ENCODE measurements around the gene ACSF3. TPM values are rescaled to one million over a fixed set of nuclear protein-coding genes. Genes with fewer than 3 reads are reported as not detected.

Gene ACSF3
- total RNA-seq, 2 experiments from 2014 or later, result 44.7 to 49.5 TPM

- POLR2A ChIA-PET, result no interaction called here
- no peaks in the 10 kb centered on the region for H3K9me3 ChIP-seq (ENCODE audit: control insufficient read depth in 1 of 2, insufficient read depth in 1 of 2, low read length in 2 of 2)
- H3K4me1 ChIP-seq (ENCODE audit: insufficient read depth, low read length), result peaks cover 5% of the 10 kb centered on the region
- peaks cover 44% of the 10 kb centered on the region for H3K36me3 Mint-ChIP-seq (ENCODE audit: low read depth)
- no peak overlapping the region for H3K27ac Mint-ChIP-seq
- CTCF ChIA-PET, result no interaction called here
- no peaks in the 10 kb centered on the region for H3K27me3 Mint-ChIP-seq
- no peak overlapping the region for H3K4me3 Mint-ChIP-seq
- peaks cover 61% of the 10 kb centered on the region for H3K36me3 ChIP-seq (ENCODE audit: insufficient read depth, low read length)
- H3K27me3 ChIP-seq (ENCODE audit: control insufficient read depth in 1 of 2, insufficient read depth in 2 of 2, low read length in 2 of 2), result no peaks in the 10 kb centered on the region
- intact Hi-C loops (cut with DNase I, micrococcal nuclease), result no loop called here
- DNase-seq (peak in 1 of 14 experiments; percentile 12), ATAC-seq (ENCODE audit: poor library complexity) (no peak)
- no peaks in the 10 kb centered on the region for H3K4me1 Mint-ChIP-seq (ENCODE audit: low read depth)
- no peaks in the 10 kb centered on the region for H3K9me3 Mint-ChIP-seq
- no peak overlapping the region for H3K4me3 ChIP-seq (ENCODE audit: low read length)
- TF ChIP-seq CTCF (IDR thresholded peaks at IDR 0.05), result no peak
- no peak overlapping the region for H3K27ac ChIP-seq (ENCODE audit: low read depth in 1 of 2, low read length in 2 of 2)
Measured at GRCh38 chr16:89139907-89140361, 46.3 kb downstream of the ACSF3 start.

GRCh38 chr16:89140401-89140800 is 46.7 kb downstream of the ACSF3 start:
- ATAC-seq (ENCODE audit: poor library complexity) (no peak), DNase-seq (peak in 1 of 14 experiments; percentile 9)
- Histone ChIP-seq H3K27ac (ENCODE audit: low read depth in 1 of 2, low read length in 2 of 2) (no peak overlapping the region), H3K9me3 (ENCODE audit: control insufficient read depth in 1 of 2, insufficient read depth in 1 of 2, low read length in 2 of 2) (no peaks in the 10 kb centered on the region), H3K4me3 (ENCODE audit: low read length) (no peak overlapping the region), H3K27me3 (ENCODE audit: control insufficient read depth in 1 of 2, insufficient read depth in 2 of 2, low read length in 2 of 2) (no peaks in the 10 kb centered on the region), H3K36me3 (ENCODE audit: insufficient read depth, low read length) (peaks cover 63% of the 10 kb centered on the region), H3K4me1 (ENCODE audit: insufficient read depth, low read length) (peaks cover 2% of the 10 kb centered on the region)
- intact Hi-C loops (cut with DNase I, micrococcal nuclease), result no loop called here
- H3K9me3 Mint-ChIP-seq, result no peaks in the 10 kb centered on the region
- H3K27ac Mint-ChIP-seq, result no peak overlapping the region
- ChIA-PET POLR2A (no interaction called here), CTCF (no interaction called here)
- no peaks in the 10 kb centered on the region for H3K27me3 Mint-ChIP-seq
- TF ChIP-seq CTCF (IDR thresholded peaks at IDR 0.05), result no peak
- peaks cover 40% of the 10 kb centered on the region for H3K36me3 Mint-ChIP-seq (ENCODE audit: low read depth)
- no peak overlapping the region for H3K4me3 Mint-ChIP-seq
- H3K4me1 Mint-ChIP-seq (ENCODE audit: low read depth), result no peaks in the 10 kb centered on the region

- Histone ChIP-seq H3K4me1 (ENCODE audit: insufficient read depth, low read length) (no peaks in the 10 kb centered on the region), H3K27ac (ENCODE audit: low read depth in 1 of 2, low read length in 2 of 2) (no peak overlapping the region), H3K27me3 (ENCODE audit: control insufficient read depth in 1 of 2, insufficient read depth in 2 of 2, low read length in 2 of 2) (no peaks in the 10 kb centered on the region), H3K9me3 (ENCODE audit: control insufficient read depth in 1 of 2, insufficient read depth in 1 of 2, low read length in 2 of 2) (no peaks in the 10 kb centered on the region), H3K36me3 (ENCODE audit: insufficient read depth, low read length) (peaks cover 65% of the 10 kb centered on the region), H3K4me3 (ENCODE audit: low read length) (no peak overlapping the region)
- H3K4me3 Mint-ChIP-seq, result no peak overlapping the region
- H3K36me3 Mint-ChIP-seq (ENCODE audit: low read depth), result peaks cover 44% of the 10 kb centered on the region
- ChIA-PET POLR2A (no interaction called here), CTCF (no interaction called here)
- H3K27ac Mint-ChIP-seq, result no peak overlapping the region
- no peaks in the 10 kb centered on the region for H3K27me3 Mint-ChIP-seq
- ATAC-seq (ENCODE audit: poor library complexity) (no peak), DNase-seq (peak in 1 of 14 experiments; percentile 14)
- no peaks in the 10 kb centered on the region for H3K4me1 Mint-ChIP-seq (ENCODE audit: low read depth)
- H3K9me3 Mint-ChIP-seq, result no peaks in the 10 kb centered on the region
- intact Hi-C loops (cut with DNase I, micrococcal nuclease), result no loop called here
- TF ChIP-seq CTCF (IDR thresholded peaks at IDR 0.05), result no peak
Measured at GRCh38 chr16:89140981-89141883, 47.6 kb downstream of the ACSF3 start.

Measured in CD4-positive, alpha-beta T cell (primary cell).